ENCODE data around the gene STK11.
"Not testable (repeated sequence)": the region's sequence is repeated elsewhere in the genome, so short reads cannot be mapped to it uniquely, and the experiment has no call there.

The STK11 gene

GRCh38 chr19:1169921-1170885 lies 35.4 kb upstream of the STK11 start:
- no peak for DNase-seq

DNA sequence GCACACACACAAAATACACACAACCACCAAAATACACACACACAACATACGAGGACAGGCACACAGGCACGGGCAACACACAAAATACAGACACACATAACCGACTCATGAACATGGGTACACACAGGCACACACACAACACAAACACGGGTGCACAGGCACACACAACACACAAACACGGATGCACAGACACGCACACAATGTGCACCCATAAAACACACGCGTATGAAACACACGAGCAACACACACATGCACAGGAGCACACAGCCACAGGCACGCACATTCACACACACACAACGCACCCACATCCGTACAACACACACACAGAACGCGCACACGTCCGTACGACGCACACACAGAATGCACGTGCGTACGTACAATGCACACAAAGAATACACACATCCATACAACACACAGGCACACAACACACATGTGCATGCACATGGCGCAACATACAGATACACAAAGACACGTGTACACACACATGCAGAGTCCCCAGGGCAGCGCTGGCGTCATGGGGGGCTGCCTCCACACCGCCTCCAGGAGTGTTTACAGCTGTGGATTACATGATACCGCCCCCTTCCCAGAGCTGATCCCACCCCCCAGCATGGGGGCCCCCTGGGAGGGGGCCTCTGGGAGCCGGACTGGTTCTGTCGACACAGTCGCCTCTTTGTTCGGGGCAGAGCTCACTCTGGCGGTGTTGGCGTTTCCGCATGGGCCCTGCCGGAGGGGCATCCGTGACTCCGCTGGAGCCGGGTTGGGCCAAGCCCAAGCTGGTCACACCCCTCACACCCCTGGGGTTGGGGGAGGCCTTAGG lies 34.4 kb upstream of the STK11 start:
- DNase-seq = peak; percentile 62

GRCh38 chr19:1171755-1172352 lies 33.7 kb upstream of the STK11 start:
- DNase-seq = no peak

GRCh38 chr19:1172353-1173158 lies 33.0 kb upstream of the STK11 start:
- DNase-seq = peak; percentile 76

DNA sequence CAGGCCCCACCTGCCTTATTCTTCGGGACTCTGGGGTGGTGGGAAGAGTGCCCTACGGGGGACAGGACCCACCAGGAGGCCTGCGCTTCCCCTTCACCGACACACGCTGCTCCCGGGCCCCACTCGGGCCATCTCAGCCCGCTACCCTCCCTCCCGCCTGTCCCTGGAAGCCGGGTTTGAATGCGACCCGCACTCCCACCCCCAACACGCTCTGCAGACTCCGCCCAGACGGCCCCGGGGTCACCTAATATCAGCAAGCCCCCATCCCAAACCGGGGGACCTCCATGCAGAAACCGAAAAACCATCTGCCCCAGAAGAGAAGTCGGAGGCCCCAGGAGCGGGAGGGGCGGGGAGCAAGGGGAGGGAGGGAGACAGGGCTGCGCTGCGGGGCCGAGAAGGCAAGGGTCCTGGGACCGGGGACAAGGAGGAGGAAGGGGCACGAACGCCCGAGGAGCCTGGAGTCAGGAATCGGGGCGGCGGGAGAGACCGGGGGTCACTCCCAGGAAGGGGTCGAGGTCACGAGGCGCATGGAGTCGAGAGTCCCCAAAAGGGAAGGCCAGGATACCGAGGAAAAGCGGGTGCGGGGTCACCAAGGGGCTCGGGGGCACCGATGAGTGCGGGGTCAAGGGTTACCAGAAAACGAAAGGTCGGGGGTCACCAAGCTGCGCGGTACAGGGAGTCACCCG lies 32.3 kb upstream of the STK11 start:
- DNase-seq = peak; percentile 66

DNA sequence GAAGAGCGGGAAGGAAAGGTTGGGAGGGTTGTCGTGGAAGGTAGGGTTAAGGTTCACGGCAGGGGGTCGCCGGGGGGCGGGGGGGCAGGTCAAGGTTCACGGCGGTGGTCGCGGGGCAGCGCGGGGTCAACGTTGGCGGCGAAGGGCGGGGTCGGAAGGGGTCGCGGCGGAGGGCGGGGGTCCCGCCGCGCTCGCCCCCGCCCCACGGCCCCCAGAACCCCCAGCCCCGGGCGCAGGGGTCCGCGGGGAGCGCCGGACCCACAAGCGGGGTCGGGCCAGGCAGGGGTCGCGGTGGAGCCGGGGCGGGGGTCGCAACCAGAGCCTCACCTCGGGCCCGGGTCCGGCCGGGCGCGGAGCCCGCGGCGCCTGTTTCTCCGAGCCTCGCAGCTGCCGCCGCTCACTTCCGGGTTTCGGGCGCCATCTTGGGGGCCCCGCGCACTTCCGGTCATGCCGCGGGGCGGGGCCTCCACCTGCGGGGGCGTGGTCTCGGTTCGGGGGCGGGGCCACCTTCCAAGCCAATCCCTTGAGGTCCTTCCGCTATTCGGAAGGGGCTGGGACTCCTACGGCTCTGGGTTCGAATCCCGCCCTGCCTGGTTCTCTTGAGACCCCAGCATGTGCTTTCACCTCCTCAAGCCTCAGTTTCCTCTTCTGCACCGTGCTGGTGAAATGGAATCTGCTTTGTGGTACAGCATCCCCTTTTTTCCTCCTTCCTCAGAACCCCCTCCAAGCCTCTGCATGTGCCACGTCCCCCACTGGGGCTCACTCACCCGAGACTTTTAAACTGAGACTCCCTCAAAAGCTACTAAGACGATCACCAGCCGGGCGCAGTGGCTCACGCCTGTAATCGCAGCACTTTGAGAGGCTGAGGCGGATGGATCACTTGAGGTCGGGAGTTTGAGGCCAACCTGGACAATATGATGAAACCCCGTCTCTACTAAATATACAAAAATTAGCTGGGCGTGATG lies 31.5 kb upstream of the STK11 start, which contains the start of gene SBNO2:
Gene SBNO2 (minus strand): TSS at position 424 of the 965 bp plus-strand sequence. CDS start 19,992 bp downstream, outside the sequence.
- DNase-seq = peak; percentile 91

GRCh38 chr19:1177322-1178114 lies 28.1 kb upstream of the STK11 start:
- DNase-seq = no peak

DNA sequence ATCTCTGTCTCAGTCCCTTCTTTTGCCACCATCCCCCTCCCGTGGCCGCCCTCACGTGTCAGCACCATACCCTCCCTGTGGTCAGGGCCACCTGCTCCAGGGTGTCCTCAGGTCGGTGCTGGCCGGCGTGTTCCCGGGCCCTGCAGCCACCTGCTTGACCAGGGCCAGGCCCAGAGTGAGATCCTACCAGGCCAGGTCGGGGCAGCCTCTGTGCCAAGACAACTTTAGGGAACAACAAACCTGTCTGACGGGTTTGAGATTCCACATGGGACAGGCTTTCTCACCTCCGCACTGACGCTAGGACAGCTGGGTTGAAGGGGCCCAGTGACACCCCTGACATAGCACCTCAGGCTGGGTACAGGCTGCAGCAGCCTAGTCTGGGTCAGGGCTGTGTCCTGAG lies 24.0 kb upstream of the STK11 start:
- DNase-seq = no peak

- DNase-seq = no peak
Observed at GRCh38 chr19:1182068-1182467, 23.5 kb upstream of the STK11 start.

DNA sequence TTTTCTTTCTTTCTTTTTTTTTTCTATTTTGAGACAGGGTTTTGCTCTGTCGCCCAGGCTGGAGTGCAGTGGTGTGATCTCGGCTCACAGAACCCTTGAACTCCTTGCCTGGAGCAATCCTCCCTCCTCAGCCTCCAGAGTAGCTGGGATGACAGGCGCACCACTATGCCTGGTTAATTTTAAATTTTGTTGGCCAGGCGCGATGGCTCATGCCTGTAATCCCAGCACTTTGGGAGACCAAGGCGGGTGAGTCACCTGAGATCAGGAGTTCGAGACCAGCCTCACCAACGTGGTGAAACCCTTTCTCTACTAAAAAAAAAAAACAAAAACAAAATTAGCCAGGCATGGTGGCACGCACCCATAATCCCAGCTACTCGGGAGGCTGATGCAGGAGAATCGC lies 22.9 kb upstream of the STK11 start:
- no peak for DNase-seq

DNA sequence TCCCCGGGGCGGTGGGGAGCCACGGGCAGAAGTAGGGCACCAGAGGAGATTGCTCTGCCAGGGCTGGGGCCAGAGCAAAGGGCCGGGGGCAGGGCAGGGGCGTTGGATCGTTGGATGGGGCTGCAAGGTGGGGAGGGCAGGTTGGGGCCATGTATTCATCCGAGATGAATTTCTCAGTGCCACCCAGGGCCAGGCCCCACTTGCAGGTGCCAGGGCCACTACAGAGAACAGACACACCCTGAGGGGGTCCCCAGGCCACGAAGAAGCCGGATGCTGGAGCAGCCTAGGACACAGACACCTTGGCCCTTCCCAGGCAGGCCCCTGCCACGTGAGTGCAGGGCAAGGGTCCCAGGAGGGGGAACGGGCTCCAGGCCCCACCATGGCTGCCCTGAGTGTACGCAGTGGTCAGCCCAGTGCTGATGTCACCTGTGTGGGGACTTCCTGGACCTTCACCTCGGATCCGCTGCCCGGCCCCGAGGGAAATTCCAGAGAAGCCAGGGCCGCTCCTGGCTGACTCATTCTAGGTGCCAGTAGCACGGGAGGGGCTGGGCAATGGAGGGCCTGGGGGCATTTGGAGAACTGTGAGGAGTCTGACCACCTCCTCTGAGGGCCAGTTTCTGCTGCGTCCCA lies 21.9 kb upstream of the STK11 start:
- DNase-seq = no peak

GRCh38 chr19:1189419-1189818 lies 16.2 kb upstream of the STK11 start:
- DNase-seq = no peak

DNA sequence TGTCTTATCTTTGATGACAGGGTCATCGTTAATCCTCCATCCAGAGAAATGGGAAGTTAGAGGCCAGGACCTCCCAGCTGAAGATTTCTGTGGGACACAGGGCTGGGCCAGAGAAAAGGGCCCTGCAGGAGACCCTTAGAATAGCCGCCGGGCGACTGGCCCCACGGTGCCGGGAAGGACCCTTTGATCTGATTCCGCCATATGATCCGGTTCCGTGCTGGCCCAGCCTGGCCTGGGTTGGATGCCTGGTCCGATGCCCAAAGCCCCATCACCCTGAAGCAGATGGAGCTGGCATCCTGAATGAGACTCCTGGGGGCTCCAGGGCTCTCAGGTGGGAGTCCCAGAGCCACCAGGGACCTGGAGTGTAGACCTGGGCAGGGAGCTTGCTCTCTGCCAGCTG lies 6.0 kb upstream of the STK11 start:
- DNase-seq = no peak

GRCh38 chr19:1200614-1201013 lies 5.0 kb upstream of the STK11 start:
- not testable (repeated sequence) for DNase-seq

- DNase-seq = peak; percentile 50
Observed at GRCh38 chr19:1206150-1206863, 729 bp downstream of the STK11 start.

GRCh38 chr19:1206864-1207450 lies 1.4 kb downstream of the STK11 start:
- DNase-seq = peak; percentile 52

DNA sequence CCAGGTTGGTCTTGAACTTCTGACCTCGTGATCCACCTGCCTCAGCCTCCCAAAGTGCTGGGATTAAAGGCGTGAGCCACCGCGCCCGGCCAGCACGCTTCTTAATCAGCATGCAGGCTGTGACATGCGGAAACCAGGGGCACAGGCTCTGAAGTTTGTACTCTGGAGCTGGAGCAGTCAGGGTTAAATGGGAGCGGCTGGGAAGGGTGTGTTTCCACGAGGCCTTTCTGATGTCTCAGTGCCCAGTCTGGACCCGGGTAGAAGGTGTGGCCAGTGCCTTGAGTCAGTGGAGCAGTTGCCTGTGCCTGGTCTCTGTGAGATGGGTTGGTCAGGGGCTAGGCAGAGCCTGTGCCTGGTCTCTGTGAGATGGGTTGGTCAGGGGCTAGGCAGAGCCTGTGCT lies 3.3 kb downstream of the STK11 start:
- not testable (repeated sequence) for DNase-seq

DNA sequence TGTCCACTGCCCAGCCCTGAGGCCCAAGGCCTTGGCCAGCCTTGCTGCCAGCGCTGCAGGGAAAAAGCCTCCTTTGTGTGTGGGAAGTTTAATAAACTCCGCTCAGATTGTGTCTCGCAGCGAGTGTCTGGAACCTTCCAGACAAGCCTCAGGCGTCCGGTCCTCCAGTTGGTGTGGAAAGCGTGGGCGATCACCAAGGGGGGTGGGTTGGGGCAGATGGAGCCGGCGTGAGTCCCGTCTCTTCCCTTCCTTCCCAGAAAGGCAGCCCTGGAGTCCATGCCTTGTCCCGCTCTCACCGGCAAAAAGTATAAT lies 4.6 kb downstream of the STK11 start:
- DNase-seq = no peak
